RKO (cell line): Measurements from ENCODE around the gene CAD.

Source experiments
- DNase-seq: peaks from one replicate; pipeline ENCODE4 v3.0.0-alpha.2; 2016; ENCODE audit warnings: low spot score

Gene CAD

GRCh38 chr2:27281855-27282559 lies 64.8 kb downstream of the CAD start, which contains the start of gene TRIM54:
Gene TRIM54 (plus strand): TSS chr2:27282429. CDS start chr2:27282732, 303 bp downstream.
- peak; percentile 15 for DNase-seq

DNA sequence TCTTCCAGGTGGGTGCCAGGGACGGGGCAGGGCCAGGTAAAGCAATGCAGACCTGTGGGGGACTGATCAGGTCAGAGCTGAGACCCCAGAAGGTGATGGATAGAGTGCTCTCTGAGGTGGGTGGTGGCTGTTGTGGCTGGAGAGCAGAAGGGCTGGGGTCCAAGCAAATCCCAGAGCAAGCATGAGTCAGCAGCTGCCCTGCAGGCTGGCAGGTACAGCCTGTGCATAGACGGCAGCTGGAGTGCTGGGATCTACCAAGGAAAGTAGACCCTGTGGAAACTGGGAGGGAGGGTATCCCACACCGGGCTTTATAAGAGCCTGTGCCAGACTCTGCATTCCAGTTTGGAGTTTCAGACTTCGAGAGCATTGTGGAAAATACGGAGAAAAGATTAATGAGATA lies 65.7 kb downstream of the CAD start:
- no peak for DNase-seq

GRCh38 chr2:27284996-27285395 lies 67.8 kb downstream of the CAD start:
- no peak for DNase-seq

DNA sequence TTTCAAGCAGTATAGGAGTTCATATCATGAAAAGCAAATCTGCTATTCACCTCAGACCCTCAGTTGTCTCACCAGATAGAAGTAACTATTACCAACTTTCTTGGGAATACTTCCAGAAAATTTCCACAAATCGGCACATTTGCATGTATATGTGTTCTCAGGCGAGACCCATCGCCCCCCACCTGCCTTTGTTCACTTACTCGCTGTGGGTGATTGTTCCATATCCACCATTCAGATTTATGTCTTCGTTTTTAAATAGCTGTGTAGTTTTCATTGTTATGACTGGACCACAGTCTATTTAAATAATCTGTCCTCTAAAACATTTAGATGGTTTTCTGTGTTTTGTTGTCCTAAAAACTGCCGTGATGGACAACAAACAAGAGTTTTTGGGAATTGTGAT lies 68.3 kb downstream of the CAD start:
- no peak for DNase-seq

DNA sequence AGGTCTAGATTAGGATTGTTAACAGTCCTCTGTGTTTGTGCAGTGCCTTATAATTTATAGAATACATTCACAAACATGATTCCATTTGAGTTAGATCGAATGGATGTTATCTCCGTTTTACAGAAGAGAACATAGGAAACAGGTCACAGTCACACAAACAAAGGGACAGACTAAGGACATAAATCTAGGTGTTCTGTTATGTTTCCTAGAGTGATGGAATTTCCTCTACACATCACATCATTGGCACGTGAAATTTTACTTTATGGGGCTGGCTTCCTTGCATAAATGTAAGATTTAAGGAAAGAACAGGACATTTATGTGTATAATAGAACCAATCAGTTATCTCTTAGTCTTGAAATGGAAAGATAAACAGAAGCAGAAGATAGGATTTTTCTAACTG lies 71.4 kb downstream of the CAD start:
- no peak for DNase-seq

DNA sequence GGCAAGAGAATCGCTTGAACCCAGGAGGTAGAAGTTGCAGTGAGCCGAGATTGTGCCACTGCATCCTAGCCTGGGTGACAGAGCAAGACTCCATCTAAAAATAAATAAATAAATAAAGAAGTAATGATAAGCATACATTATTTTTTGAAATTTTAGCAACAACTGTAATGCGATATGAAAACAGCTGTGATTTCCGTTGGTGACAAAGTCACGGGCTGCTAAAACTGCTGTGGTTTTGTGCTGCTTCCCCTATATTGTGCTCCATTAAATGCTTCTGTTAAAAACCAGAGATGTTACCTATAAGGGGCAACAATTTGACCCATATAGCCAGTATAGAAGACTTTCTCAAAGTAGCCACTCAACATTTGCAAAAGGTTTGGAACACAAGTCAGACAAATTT lies 73.4 kb downstream of the CAD start:
- DNase-seq: no peak

DNA sequence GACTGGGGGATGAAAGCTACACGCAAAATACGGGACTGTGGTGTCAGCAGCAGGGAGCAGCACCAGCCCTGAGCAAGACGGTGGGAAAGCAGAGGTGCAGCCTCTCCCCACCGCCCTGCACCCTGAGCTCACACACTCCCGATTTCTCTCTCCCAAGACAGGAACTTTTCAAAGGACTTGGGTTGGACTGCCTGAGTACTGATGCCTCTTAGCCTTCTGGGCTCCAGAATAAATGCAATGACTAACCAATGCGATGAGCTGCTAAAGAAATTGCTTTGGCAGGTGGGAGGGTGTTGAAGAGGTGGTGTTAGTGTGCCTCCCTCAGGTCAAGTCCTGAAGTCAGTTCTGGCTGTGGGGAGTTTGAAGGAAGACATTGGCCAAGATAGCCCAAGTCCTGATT lies 74.7 kb downstream of the CAD start:
- DNase-seq: no peak
